Gastroesophageal sphincter (tissue), 3 donors: Measurements from ENCODE around the gene PTPRN2.

Source experiments
- CTCF ChIP-seq, 4 experiments: fragments of 200-600 bp in 2 of 4; fragments of 450-650 bp in 2 of 4; sonication (generic) in 1 of 4; IDR thresholded peaks; one replicate each; pipeline ENCODE4 v1.5.1; 2017 to 2019; ENCODE audit warnings: antibody characterized with exemption in 4 of 4, mild to moderate bottlenecking in 2 of 4, moderate library complexity in 2 of 4
- POLR2AphosphoS5 ChIP-seq: sonication (generic); formaldehyde crosslinking; IDR thresholded peaks from one replicate; pipeline ENCODE4 v1.6.1; 2017; ENCODE audit warnings: antibody characterized with exemption

- TF ChIP-seq CTCF (IDR thresholded peaks at IDR 0.05) (peak in 2 of 4 experiments; percentile 37 to 56), POLR2AphosphoS5 (no peak)
Observed at GRCh38 chr7:157875230-157876179, 712.1 kb downstream of the PTPRN2 start.
